Hematopoietic multipotent progenitor cell treated with erythropoietin and hydrocortisone succinate and interleukin-3 and kit ligand, for 6 days (in vitro differentiated cells): ENCODE data around the gene TMEM253.

ENCODE experiments used
- DNase-seq: peaks from one replicate; pipeline ENCODE4 v3.0.0-alpha.2; 2015

The TMEM253 gene

GRCh38 chr14:21071225-21072030, 29.4 kb upstream of the TMEM253 start:
- peak; percentile 72 for DNase-seq

- peak; percentile 50 for DNase-seq
These were observed 28.8 kb upstream of the TMEM253 start for GRCh38 chr14:21072031-21072473.

GRCh38 chr14:21072781-21073339, 28.0 kb upstream of the TMEM253 start:
- no peak for DNase-seq

- DNase-seq: no peak
These were observed 26.9 kb upstream of the TMEM253 start for GRCh38 chr14:21073921-21074320.

- no peak for DNase-seq
These were observed 26.2 kb upstream of the TMEM253 start for GRCh38 chr14:21074398-21075272.

GRCh38 chr14:21075719-21076437, 25.0 kb upstream of the TMEM253 start:
- no peak for DNase-seq

- no peak for DNase-seq
These were observed 23.2 kb upstream of the TMEM253 start for GRCh38 chr14:21077672-21078071.

- DNase-seq: no peak
These were observed 22.6 kb upstream of the TMEM253 start for GRCh38 chr14:21078287-21078686.

- DNase-seq: no peak
These were observed 22.1 kb upstream of the TMEM253 start for GRCh38 chr14:21078726-21079125.

GRCh38 chr14:21081521-21082142, 19.2 kb upstream of the TMEM253 start:
- DNase-seq: no peak

- DNase-seq: no peak
These were observed 17.1 kb upstream of the TMEM253 start for GRCh38 chr14:21083565-21084325.

GRCh38 chr14:21084396-21084795, 16.5 kb upstream of the TMEM253 start:
- no peak for DNase-seq

- peak; percentile 40 for DNase-seq
These were observed 15.6 kb upstream of the TMEM253 start for GRCh38 chr14:21084998-21085853.

- DNase-seq: no peak
These were observed 14.0 kb upstream of the TMEM253 start for GRCh38 chr14:21086908-21087293.

- peak; percentile 74 for DNase-seq
These were observed 13.4 kb upstream of the TMEM253 start for GRCh38 chr14:21087294-21088091.

- DNase-seq: no peak
These were observed 12.2 kb upstream of the TMEM253 start for GRCh38 chr14:21088687-21089086.

GRCh38 chr14:21089271-21089670, 11.6 kb upstream of the TMEM253 start:
- DNase-seq: no peak

- DNase-seq: no peak
These were observed 11.0 kb upstream of the TMEM253 start for GRCh38 chr14:21089877-21090193.

GRCh38 chr14:21090194-21090939, 10.5 kb upstream of the TMEM253 start:
- peak; percentile 59 for DNase-seq
